D721Med (cell line): ENCODE results near the gene DZIP1L.
A peak's percentile ranks its signal among the peaks of the same experiment; 100 is the strongest.

Experiments
- DNase-seq: peaks from one replicate; pipeline ENCODE4 v3.0.0; 2011; ENCODE audit warnings: low spot score; ENCODE audit not compliant: insufficient read length
- FAIRE-seq: peaks from 2 replicates; lab custom pipeline; 2011; peaks lifted over from hg19 to GRCh38; lab: Jason Lieb, UNC
- TF ChIP-seq, protein P1 (sequence below): IDR thresholded peaks from 2 replicates; pipeline ENCODE4 v1.5.1; 2012; ENCODE audit warnings: mild to moderate bottlenecking, control low read depth; ENCODE audit not compliant: insufficient read depth; ENCODE audit errors: missing control alignments

The DZIP1L gene

DNA sequence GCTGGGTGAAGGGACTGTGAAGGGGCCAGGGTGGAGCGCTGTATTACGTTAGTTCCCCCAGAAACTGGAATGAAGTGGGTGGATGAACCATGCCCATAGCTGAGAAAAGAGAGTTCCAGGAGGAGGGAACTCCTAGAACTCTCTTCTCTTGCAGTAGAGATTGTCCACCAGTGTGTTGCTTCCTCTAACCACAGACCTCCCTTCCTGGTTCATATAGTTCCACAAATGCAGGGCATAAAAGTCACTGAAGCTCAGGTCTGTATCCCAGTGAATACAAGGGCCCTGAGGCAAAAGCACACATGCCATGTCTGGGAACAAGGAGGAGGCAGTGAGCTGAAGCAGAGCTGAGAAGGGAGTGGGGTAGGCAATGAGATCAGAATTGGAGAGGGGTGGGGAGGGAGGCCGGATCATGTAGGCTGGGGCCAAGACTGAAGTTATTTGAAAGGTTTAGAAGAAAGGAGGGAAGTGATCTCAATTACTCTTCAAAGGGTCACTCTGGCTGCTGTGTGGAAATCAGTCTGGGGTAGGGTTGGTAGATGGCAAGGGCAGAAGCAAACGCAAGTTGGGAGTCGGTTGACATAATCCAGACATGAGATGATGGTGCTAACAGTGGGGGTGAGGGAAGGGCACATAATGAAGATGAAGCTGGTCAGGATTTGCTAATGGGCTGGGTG lies 10.3 kb upstream of the DZIP1L start:
- no peak for FAIRE-seq
- TF ChIP-seq, protein P1, sequence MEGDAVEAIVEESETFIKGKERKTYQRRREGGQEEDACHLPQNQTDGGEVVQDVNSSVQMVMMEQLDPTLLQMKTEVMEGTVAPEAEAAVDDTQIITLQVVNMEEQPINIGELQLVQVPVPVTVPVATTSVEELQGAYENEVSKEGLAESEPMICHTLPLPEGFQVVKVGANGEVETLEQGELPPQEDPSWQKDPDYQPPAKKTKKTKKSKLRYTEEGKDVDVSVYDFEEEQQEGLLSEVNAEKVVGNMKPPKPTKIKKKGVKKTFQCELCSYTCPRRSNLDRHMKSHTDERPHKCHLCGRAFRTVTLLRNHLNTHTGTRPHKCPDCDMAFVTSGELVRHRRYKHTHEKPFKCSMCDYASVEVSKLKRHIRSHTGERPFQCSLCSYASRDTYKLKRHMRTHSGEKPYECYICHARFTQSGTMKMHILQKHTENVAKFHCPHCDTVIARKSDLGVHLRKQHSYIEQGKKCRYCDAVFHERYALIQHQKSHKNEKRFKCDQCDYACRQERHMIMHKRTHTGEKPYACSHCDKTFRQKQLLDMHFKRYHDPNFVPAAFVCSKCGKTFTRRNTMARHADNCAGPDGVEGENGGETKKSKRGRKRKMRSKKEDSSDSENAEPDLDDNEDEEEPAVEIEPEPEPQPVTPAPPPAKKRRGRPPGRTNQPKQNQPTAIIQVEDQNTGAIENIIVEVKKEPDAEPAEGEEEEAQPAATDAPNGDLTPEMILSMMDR = no peak
- DNase-seq = no peak

DNA sequence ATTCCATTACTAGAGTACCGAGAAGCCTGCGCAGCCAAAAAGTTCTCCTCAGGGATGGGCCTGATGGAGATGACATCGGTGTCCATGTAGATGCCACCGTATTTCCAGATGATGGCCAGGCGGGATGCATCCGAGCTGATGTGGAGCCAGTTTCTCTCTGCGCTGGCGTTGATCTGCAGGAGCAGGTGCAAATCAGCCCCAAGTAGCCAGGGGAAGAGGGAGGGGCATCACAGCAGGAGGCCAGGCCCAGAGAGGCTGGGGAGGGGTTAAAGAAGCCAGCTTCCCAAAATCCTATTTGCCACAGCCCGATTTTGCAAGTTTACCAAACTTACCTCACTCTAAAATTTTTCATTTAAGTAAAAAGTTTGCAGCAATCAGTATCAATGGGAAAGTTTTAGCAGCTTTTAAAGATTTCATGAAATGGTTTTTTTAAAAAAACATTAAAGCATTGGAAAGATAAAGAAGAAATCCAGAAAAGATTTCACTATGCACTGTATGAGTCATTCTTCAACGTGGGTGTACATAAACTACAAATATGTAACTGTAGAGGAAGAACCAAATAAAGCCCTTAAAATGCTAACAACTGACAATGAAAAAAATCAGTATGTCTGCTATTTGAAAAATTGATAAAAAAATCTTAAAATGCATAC lies 9.4 kb upstream of the DZIP1L start:
- DNase-seq (no peak), FAIRE-seq (no peak)
- TF ChIP-seq, protein P1 = no peak

- FAIRE-seq = no peak
- no peak for DNase-seq
- TF ChIP-seq, protein P1 = no peak
These were observed 8.8 kb upstream of the DZIP1L start for GRCh38 chr3:138124188-138124587.

- FAIRE-seq = no peak
- no peak for DNase-seq
- TF ChIP-seq, protein P1 = no peak
These were observed 4.0 kb upstream of the DZIP1L start for GRCh38 chr3:138119423-138119766.

- TF ChIP-seq, protein P1 = peak; percentile 92
- DNase-seq = peak; percentile 29
- no peak for FAIRE-seq
These were observed 3.4 kb upstream of the DZIP1L start for GRCh38 chr3:138118612-138119422.

DNA sequence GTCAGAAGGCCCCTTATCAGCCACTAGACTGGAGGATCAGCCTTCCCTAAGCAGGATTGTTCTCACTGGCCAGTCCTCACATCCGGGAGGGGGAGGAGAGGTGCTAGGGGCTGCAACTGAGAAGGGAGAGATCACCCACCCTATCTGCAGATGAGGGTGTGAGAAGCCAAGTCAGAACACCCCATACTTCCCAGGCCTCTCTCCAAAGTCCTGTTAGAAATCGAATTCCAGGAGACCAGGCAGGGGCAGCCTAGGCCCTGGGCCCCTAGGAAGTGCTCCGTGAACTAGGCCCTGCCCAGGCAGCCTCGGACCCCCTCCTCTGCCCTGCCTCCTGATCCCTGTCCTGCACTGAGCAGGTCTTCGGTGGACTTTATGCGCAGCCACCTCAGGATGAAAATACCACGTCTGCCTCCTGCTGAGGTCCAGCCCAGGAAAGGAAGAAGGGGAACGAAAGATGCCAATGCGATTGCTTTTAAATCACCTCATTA lies 933 bp downstream of the DZIP1L start:
- no peak for FAIRE-seq
- TF ChIP-seq, protein P1 = no peak
- DNase-seq = no peak
